Epithelial cell of alveolus of lung (primary cell): Measurements from ENCODE around the gene GPR63. TPM values are rescaled to one million over a fixed set of nuclear protein-coding genes. Genes with fewer than 3 reads are reported as not detected.

Source experiments
- total RNA-seq: library from RNA; depleted of rRNA; stranded (reverse); fragments of >200 nt; gene quantifications from 2 replicates; pipeline ENCODE4 v1.2.1, GENCODE V29; 2015

The GPR63 gene, protein sequence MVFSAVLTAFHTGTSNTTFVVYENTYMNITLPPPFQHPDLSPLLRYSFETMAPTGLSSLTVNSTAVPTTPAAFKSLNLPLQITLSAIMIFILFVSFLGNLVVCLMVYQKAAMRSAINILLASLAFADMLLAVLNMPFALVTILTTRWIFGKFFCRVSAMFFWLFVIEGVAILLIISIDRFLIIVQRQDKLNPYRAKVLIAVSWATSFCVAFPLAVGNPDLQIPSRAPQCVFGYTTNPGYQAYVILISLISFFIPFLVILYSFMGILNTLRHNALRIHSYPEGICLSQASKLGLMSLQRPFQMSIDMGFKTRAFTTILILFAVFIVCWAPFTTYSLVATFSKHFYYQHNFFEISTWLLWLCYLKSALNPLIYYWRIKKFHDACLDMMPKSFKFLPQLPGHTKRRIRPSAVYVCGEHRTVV
- 0.64 and 1.7 TPM in 2 replicates for total RNA-seq

DNA sequence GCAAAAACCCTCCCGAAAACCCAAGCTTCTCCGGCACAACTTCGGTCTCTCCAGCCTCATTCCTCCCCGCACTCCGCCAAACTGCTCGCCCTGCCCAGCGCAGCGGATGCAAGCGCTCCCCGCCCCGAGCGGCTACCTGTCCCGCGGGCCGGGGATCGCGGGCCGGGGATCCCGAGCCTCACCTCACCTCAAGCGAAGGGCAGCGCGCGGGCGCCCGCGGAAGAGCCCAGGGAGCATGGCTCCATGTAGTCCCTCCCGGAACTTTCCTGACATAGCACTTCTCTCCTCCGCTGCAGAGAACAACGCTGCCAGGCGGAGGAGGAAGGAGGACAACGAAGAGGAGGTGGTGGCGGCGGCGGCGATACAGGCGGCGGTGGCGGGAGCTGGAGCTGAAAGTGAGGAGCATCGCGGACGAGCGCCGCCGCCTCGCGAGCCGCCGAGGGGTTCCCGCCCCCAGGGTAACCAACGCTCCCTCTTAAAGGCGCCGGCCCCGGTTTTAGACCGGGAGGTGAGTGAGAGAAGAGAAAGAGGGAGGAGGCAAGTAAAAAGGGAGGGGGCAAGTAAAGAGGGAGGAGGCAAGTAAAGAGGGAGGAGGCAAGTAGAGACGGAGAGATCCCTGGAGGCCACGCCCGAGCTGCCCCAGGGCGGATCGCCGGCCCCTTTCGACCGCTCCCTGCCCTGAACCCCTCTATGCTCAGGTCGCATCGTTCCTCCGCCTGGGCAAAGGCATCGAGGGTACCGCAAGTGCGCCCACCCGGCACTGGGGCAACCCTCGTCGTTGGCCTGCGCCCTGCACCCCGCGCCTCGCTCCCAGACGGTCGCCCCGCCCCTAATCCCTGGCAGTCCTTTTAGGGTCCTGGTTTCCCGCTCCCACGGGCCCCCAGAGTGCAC lies at the start of gene GPR63:
TSS of gene GPR63 (minus strand) at position 397 of the 891 bp plus-strand sequence. CDS start 37,746 bp downstream, outside the sequence.

Other genes starting within 250 kb of the GPR63 start
- gene NDUFAF4, start 60.4 kb upstream of the GPR63 start, total RNA-seq = 14.8 and 21.6 TPM in 2 replicates
- 0.72 TPM in 1 of 2 replicates, not detected in the other for gene KLHL32, start 87.3 kb upstream of the GPR63 start, total RNA-seq